GM19351 (cell line): Measurements from ENCODE around the gene CSF1.

ENCODE experiments used
- ATAC-seq: cut with Tn5 transposase; IDR thresholded peaks from one replicate; pipeline ENCODE4 v1.9.1; 2021; ENCODE audit warnings: mild to moderate bottlenecking, moderate library complexity; ENCODE audit not compliant: unreplicated experiment

The CSF1 gene

GRCh38 chr1:109901141-109901523 lies 9.5 kb upstream of the CSF1 start:
- no peak for ATAC-seq

- ATAC-seq = no peak
Observed at GRCh38 chr1:109901524-109902145, 9.0 kb upstream of the CSF1 start.

DNA sequence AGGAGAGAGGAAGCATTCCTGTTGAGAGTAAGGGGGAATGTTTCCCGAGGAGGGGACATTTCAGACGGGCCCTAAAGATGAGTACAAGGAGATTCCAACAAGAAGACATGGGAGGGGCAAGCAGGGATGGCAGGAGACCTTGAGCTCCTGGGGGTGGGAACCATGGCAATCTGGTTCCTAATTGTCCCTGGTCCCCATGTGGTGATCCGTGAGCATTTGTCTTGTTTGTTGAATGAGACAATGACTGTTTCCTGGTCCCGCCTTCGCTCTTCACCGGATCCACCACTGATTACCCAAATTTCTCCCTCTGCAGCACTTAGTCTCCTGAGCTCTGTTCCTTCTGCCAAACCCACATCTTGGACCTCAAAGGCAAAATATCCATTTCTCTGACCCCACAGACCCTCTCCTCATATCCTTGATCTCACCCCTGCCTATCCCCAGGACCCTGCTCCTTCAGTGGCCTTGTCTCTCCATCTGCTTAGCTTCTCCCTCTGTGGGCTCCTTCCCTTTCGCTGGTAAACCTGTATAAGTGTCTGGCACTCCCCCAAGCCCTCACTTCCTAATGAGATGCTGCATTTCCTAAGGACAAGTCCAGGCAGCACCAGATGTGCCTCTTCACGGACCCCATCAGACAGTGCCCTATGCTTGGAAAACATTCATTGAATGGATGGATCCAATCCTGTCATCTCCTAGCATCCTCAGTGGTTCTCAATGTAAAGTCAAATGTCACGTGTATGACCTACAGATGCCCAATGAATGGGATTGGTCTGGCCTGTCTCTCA lies 8.3 kb upstream of the CSF1 start:
- no peak for ATAC-seq

- no peak for ATAC-seq
Observed at GRCh38 chr1:109903376-109903930, 7.2 kb upstream of the CSF1 start.

- no peak for ATAC-seq
Observed at GRCh38 chr1:109904105-109904817, 6.4 kb upstream of the CSF1 start.

GRCh38 chr1:109905491-109905890 lies 5.2 kb upstream of the CSF1 start:
- no peak for ATAC-seq

- ATAC-seq = peak; percentile 93
Observed at GRCh38 chr1:109906160-109906838, 4.3 kb upstream of the CSF1 start.

- ATAC-seq = no peak
Observed at GRCh38 chr1:109906839-109907180, 3.8 kb upstream of the CSF1 start.

DNA sequence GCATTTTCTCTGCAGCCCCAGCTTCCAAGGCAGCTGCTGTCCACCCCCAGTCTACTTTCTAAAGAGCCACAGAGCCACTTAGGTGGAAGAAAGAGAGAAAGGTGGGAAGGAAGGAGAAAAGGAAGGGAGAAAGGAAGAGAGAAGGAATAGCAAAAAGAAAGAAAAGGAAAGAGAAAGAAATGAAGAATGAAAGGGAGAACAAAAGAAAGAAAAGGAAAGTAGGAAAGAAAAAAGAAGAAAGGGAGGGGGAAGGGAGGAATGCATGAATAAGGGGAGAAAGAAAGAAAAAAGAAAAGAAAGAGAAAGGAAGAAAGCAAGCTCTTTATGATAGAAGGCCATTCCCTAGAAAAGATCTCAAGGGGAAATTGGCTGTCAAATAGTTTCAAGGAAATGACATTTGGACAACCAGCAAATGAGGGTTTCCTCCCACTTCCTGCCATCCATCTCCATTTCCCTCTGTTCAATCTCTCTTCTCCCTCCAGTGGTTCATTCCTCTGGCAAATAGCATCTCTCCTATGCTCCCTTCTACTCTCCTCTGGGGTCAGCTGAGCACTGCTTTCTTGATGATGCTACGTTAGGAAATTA lies 3.4 kb upstream of the CSF1 start:
- no peak for ATAC-seq

- no peak for ATAC-seq
Observed at GRCh38 chr1:109908836-109909235, 1.8 kb upstream of the CSF1 start.

DNA sequence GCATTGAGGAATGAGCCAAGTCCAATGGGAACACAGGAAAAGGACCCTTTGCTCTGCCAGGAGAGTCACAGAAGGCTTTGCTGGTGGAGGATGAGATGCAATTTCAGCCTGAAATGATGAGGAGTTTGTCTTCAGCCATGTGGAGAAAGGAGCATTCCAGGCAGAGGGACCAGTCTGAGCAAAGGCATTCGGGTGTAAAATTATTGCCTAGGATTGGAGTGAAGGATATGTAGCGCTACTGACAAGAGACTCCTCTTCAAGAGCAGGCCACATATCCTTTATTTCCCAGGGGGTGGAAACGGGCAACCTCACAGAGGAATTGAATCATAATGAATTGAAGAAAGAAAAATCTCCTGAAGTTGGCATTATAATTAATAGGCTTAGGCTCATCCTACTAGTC lies 1.1 kb upstream of the CSF1 start:
- ATAC-seq = no peak

- peak; percentile 33 for ATAC-seq
Observed at GRCh38 chr1:109910963-109911798, 532 bp downstream of the CSF1 start.

- no peak for ATAC-seq
Observed at GRCh38 chr1:109912214-109912861, 1.7 kb downstream of the CSF1 start.

GRCh38 chr1:109912873-109913272 lies 2.2 kb downstream of the CSF1 start:
- ATAC-seq = no peak

- no peak for ATAC-seq
Observed at GRCh38 chr1:109913360-109913879, 2.8 kb downstream of the CSF1 start.

DNA sequence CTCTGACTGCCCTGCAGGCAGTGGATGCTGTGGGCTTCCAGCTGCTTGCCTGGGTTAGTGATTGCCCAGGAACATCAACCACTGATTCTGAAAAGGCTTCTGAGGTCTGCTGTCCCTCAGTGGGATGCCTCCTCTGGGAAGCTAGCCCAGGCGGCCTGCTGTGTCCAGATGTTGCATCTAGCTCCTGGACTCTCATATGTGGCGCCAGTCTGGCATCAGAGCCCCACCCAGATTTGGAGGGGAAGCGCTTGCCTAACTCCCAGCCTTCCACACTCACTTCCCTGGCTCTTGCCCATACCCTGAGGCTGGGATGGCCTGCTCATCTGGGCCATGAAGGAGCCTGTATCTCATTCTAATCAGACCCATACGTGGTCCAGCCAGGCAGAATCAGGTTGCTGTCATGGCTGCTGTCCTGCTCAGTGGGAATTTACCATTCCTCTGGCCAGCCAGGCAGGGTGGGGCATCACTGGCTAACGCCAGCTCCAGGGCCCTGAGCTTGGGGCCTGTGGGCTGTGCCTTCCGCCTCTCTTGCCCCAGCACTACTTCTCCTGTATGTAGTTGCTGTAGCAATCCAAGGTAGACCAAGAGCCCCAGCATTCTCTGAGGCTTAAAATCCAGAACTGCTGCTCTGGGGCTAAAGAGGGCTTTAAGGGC lies 4.1 kb downstream of the CSF1 start:
- ATAC-seq = no peak

DNA sequence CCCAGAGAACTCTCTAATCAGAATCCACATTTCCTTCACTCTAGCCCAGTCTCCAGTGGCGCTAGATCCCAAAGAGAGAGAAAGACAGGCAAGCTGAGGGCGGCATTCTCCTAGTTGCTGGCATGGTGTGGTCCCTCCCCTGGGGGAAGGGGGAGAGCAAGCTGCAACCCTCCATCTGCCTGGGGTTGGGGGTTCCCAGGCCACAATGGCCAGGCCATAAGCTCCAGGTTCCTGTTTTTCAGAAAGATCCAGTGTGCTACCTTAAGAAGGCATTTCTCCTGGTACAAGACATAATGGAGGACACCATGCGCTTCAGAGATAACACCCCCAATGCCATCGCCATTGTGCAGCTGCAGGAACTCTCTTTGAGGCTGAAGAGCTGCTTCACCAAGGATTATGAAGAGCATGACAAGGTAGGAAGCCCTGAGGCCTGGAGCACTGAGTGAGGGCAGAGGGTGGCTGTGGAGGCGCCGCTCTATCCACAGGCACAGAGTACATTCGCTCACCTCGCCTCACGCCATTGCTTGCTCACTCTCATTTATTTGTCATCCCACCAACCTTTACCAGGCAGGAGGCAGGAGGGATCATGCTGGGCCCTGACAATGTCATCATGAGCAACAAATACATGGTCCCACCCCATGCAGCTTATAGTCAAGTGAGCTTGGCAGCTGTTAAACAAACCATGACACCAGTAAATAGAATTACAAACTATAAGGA lies 6.6 kb downstream of the CSF1 start:
- ATAC-seq = no peak
